Liver (tissue), 3 donors: ENCODE data around the gene MCTP1.

Experiments used
- ATF3 ChIP-seq: IDR thresholded peaks from 2 replicates; pipeline ENCODE4 v1.6.1; 2016; ENCODE audit warnings: antibody characterized with exemption
- EGR1 ChIP-seq, 2 donors: IDR thresholded peaks; 2 replicates each; pipeline ENCODE4 v1.6.1; 2016 to 2018; ENCODE audit warnings: antibody characterized with exemption in 2 of 2, low read depth in 2 of 2
- HNF4A ChIP-seq, 2 donors: conservative IDR thresholded peaks; 2 replicates each; pipeline ENCODE4 v1.6.1; 2016; ENCODE audit warnings: antibody characterized with exemption in 2 of 2, mild to moderate bottlenecking in 2 of 2
- HNF4G ChIP-seq: IDR thresholded peaks from 2 replicates; pipeline ENCODE4 v1.6.1; 2016; ENCODE audit warnings: antibody characterized with exemption
- JUND ChIP-seq, 2 donors: IDR thresholded peaks; 2 replicates each; pipeline ENCODE4 v1.6.1; 2016; ENCODE audit warnings: antibody characterized with exemption in 2 of 2
- MAX ChIP-seq: IDR thresholded peaks from 2 replicates; pipeline ENCODE4 v1.6.1; 2016; ENCODE audit warnings: antibody characterized with exemption
- RAD21 ChIP-seq, 2 donors: IDR thresholded peaks; 2 replicates each; pipeline ENCODE4 v1.6.1; 2016; ENCODE audit warnings: antibody characterized with exemption in 2 of 2, mild to moderate bottlenecking in 2 of 2
- REST ChIP-seq: IDR thresholded peaks from 2 replicates; pipeline ENCODE4 v1.6.1; 2016; ENCODE audit warnings: antibody characterized with exemption, mild to moderate bottlenecking
- RXRA ChIP-seq, 2 donors: IDR thresholded peaks; 2 replicates each; pipeline ENCODE4 v1.6.1; 2017 to 2018; ENCODE audit warnings: antibody characterized with exemption in 2 of 2, mild to moderate bottlenecking in 1 of 2
- SP1 ChIP-seq: IDR thresholded peaks from 2 replicates; pipeline ENCODE4 v1.6.1; 2018; ENCODE audit warnings: antibody characterized with exemption, mild to moderate bottlenecking
- TAF1 ChIP-seq: conservative IDR thresholded peaks from 2 replicates; pipeline ENCODE4 v1.6.1; 2016; ENCODE audit warnings: antibody characterized with exemption, mild to moderate bottlenecking
- YY1 ChIP-seq: IDR thresholded peaks from 2 replicates; pipeline ENCODE4 v1.6.1; 2016; ENCODE audit warnings: antibody characterized with exemption, mild to moderate bottlenecking
- ZBTB33 ChIP-seq: IDR thresholded peaks from 2 replicates; pipeline ENCODE4 v1.6.1; 2016; ENCODE audit warnings: antibody characterized with exemption
- TF ChIP-seq, protein P1 (sequence below): fragments of 150-350 bp; IDR thresholded peaks from 2 replicates; pipeline ENCODE4 v1.5.1; 2017; ENCODE audit warnings: improper control_type of control experiment, low read depth, low read length; ENCODE audit not compliant: missing input control
- donor health status: healthy.
- donor health status: healthy.

GRCh38 chr5:95141141-95141540 is 143.8 kb downstream of the MCTP1 start:
- TF ChIP-seq, protein P1, sequence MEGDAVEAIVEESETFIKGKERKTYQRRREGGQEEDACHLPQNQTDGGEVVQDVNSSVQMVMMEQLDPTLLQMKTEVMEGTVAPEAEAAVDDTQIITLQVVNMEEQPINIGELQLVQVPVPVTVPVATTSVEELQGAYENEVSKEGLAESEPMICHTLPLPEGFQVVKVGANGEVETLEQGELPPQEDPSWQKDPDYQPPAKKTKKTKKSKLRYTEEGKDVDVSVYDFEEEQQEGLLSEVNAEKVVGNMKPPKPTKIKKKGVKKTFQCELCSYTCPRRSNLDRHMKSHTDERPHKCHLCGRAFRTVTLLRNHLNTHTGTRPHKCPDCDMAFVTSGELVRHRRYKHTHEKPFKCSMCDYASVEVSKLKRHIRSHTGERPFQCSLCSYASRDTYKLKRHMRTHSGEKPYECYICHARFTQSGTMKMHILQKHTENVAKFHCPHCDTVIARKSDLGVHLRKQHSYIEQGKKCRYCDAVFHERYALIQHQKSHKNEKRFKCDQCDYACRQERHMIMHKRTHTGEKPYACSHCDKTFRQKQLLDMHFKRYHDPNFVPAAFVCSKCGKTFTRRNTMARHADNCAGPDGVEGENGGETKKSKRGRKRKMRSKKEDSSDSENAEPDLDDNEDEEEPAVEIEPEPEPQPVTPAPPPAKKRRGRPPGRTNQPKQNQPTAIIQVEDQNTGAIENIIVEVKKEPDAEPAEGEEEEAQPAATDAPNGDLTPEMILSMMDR, result no peak
- TF ChIP-seq JUND (IDR thresholded peaks at IDR 0.05), result no peak
- no peak for TF ChIP-seq RAD21 (IDR thresholded peaks at IDR 0.05)
- TF ChIP-seq TAF1, result no peak
- no peak for TF ChIP-seq YY1
- no peak for TF ChIP-seq SP1
- TF ChIP-seq HNF4G, result no peak
- TF ChIP-seq REST, result no peak
- no peak for TF ChIP-seq ZBTB33
- no peak for TF ChIP-seq MAX
- TF ChIP-seq EGR1 (IDR thresholded peaks at IDR 0.05; ENCODE audit: low read depth in 2 of 2), result no peak
- no peak for TF ChIP-seq ATF3
- TF ChIP-seq HNF4A (conservative IDR thresholded peaks at IDR 0.05), result no peak
- no peak for TF ChIP-seq RXRA (IDR thresholded peaks at IDR 0.05)
